GM19043 (cell line): ENCODE results near the gene HNRNPH3.
"Not testable (repeated sequence)": the region's sequence is repeated elsewhere in the genome, so short reads cannot be mapped to it uniquely, and the experiment has no call there.

Experiments
- ATAC-seq: cut with Tn5 transposase; IDR thresholded peaks from one replicate; pipeline ENCODE4 v1.9.1; 2021; ENCODE audit warnings: low read depth; ENCODE audit not compliant: unreplicated experiment

HNRNPH3 gene

GRCh38 chr10:68331455-68332258 lies at the start of gene HNRNPH3:
Gene HNRNPH3 (plus strand): TSS chr10:68332064. CDS start chr10:68337222, 5,158 bp downstream.
- peak; percentile 72 for ATAC-seq

GRCh38 chr10:68284062-68285001 lies 47.5 kb upstream of the HNRNPH3 start:
- no peak for ATAC-seq

GRCh38 chr10:68288717-68289116 lies 43.1 kb upstream of the HNRNPH3 start:
- no peak for ATAC-seq

GRCh38 chr10:68290736-68291135 lies 41.1 kb upstream of the HNRNPH3 start:
- ATAC-seq = no peak

- no peak for ATAC-seq
These were observed 34.8 kb upstream of the HNRNPH3 start for GRCh38 chr10:68296843-68297663.

- no peak for ATAC-seq
These were observed 30.6 kb upstream of the HNRNPH3 start for GRCh38 chr10:68301301-68301700.

- no peak for ATAC-seq
These were observed 29.9 kb upstream of the HNRNPH3 start for GRCh38 chr10:68301790-68302502.

- ATAC-seq = no peak
These were observed 29.4 kb upstream of the HNRNPH3 start for GRCh38 chr10:68302503-68302823.

GRCh38 chr10:68302871-68303270 lies 29.0 kb upstream of the HNRNPH3 start:
- ATAC-seq = no peak

- no peak for ATAC-seq
These were observed 27.9 kb upstream of the HNRNPH3 start for GRCh38 chr10:68303849-68304412.

GRCh38 chr10:68305854-68306253 lies 26.0 kb upstream of the HNRNPH3 start:
- ATAC-seq = no peak

GRCh38 chr10:68310531-68310930 lies 21.3 kb upstream of the HNRNPH3 start:
- no peak for ATAC-seq

GRCh38 chr10:68314930-68315329 lies 16.9 kb upstream of the HNRNPH3 start:
- not testable (repeated sequence) for ATAC-seq

- ATAC-seq = no peak
These were observed 16.3 kb upstream of the HNRNPH3 start for GRCh38 chr10:68315582-68315981.

GRCh38 chr10:68318331-68319059 lies 13.4 kb upstream of the HNRNPH3 start:
- no peak for ATAC-seq

- not testable (repeated sequence) for ATAC-seq
These were observed 7.5 kb upstream of the HNRNPH3 start for GRCh38 chr10:68324396-68324795.

- no peak for ATAC-seq
These were observed 3.7 kb upstream of the HNRNPH3 start for GRCh38 chr10:68327889-68328786.

- ATAC-seq = no peak
These were observed 2.4 kb upstream of the HNRNPH3 start for GRCh38 chr10:68329506-68329861.
